Colonic mucosa (tissue), 4 donors: ENCODE data around the gene HNRNPA1L2. TPM values are rescaled to one million over a fixed set of nuclear protein-coding genes. Genes with fewer than 3 reads are reported as not detected.
"Not testable (repeated sequence)": the region's sequence is repeated elsewhere in the genome, so short reads cannot be mapped to it uniquely, and the experiment has no call there.

Experiments
- DNase-seq: peaks from one replicate; pipeline ENCODE4 v3.0.0-alpha.2; 2020
- H3K27ac ChIP-seq: fragments of 200-600 bp; one replicate; pipeline ENCODE4 v1.8.0; 2021
- H3K27me3 ChIP-seq: fragments of 200-600 bp; one replicate; pipeline ENCODE4 v1.8.0; 2021
- H3K36me3 ChIP-seq: fragments of 200-600 bp; one replicate; pipeline ENCODE4 v1.8.0; 2021
- H3K4me1 ChIP-seq: fragments of 200-600 bp; one replicate; pipeline ENCODE4 v1.8.0; 2021; ENCODE audit warnings: mild to moderate bottlenecking
- H3K4me3 ChIP-seq: fragments of 200-600 bp; one replicate; pipeline ENCODE4 v1.8.0; 2021
- H3K9ac ChIP-seq, 2 donors: one replicate each; pipeline ENCODE4 v1.7.0; 2013; ENCODE audit warnings: control low read depth in 2 of 2, low read depth in 2 of 2, low read length in 2 of 2
- H3K9me3 ChIP-seq: fragments of 200-600 bp; one replicate; pipeline ENCODE4 v1.8.0; 2021
- CTCF ChIP-seq: fragments of 200-600 bp; IDR thresholded peaks from one replicate; pipeline ENCODE4 v1.8.0; 2022; ENCODE audit warnings: antibody characterized with exemption, mild to moderate bottlenecking
- intact Hi-C: fragments of 100-400 bp; cut with DNase I; formaldehyde crosslinking; loops from one replicate; pipeline ENCODE4 v1.14.1; 2022
- total RNA-seq, 2 donors: library from RNA; stranded (reverse); fragmentation: NEBNext Ultra II Directional in 1 of 2; extraction: Animal tissue kit (Norgen Biotek cat#: 25700) in 1 of 2; gene quantifications; one replicate each; pipeline ENCODE4 v1.2.1, GENCODE V29; 2021
- donor health status: healthy.
- donor health status: DM: no; HTN: no; CAD: no.
- donor health status: DM: no; HTN: no; CAD: no.

Gene HNRNPA1L2
- total RNA-seq, 2 donors from 2014 or later: 2.5 to 2.7 TPM

- Histone ChIP-seq H3K9ac (no peak overlapping the region), H3K27me3 (no peaks in the 10 kb centered on the region), H3K4me1 (no peaks in the 10 kb centered on the region), H3K27ac (no peak overlapping the region), H3K9me3 (no peaks in the 10 kb centered on the region), H3K4me3 (no peak overlapping the region), H3K36me3 (no peaks in the 10 kb centered on the region)
- no peak for TF ChIP-seq CTCF
- DNase-seq: no peak
- intact Hi-C loops: loop anchor here (10.0 kb wide), 1 partner anchor 230 kb away; the partner anchor contains the start of gene PCDH8
Observed at GRCh38 chr13:52615134-52615801, 27.0 kb upstream of the HNRNPA1L2 start.

- intact Hi-C loops: loop anchor here (10.0 kb wide), 1 partner anchor 229 kb away; the partner anchor contains the start of gene PCDH8
Observed at GRCh38 chr13:52615812-52616211, 26.4 kb upstream of the HNRNPA1L2 start.

GRCh38 chr13:52617070-52618060 lies 24.9 kb upstream of the HNRNPA1L2 start:
- peak overlapping the region; percentile 65 to 84 for H3K9ac ChIP-seq
- intact Hi-C loops: loop anchor here (10.0 kb wide), 1 partner anchor 227 kb away; the partner anchor contains the start of gene PCDH8
- no peaks in the 10 kb centered on the region for H3K4me1 ChIP-seq

More at GRCh38 chr13:52615812-52616211, 26.4 kb upstream of the HNRNPA1L2 start:
- Histone ChIP-seq H3K9me3 (no peaks in the 10 kb centered on the region), H3K4me3 (no peak overlapping the region), H3K27me3 (no peaks in the 10 kb centered on the region), H3K27ac (no peak overlapping the region), H3K4me1 (no peaks in the 10 kb centered on the region), H3K9ac (no peak overlapping the region), H3K36me3 (no peaks in the 10 kb centered on the region)
- no peak for DNase-seq
- TF ChIP-seq CTCF: no peak

GRCh38 chr13:52631083-52631690 lies 11.0 kb upstream of the HNRNPA1L2 start:
- H3K27ac ChIP-seq: peak overlapping the region; percentile 11
- H3K9ac ChIP-seq, intact Hi-C loops, H3K4me1 ChIP-seq, H3K4me3 ChIP-seq, DNase-seq, H3K27me3 ChIP-seq, H3K9me3 ChIP-seq, H3K36me3 ChIP-seq: not testable (repeated sequence)

More at GRCh38 chr13:52617070-52618060, 24.9 kb upstream of the HNRNPA1L2 start:
- H3K4me3 ChIP-seq: peak overlapping the region; percentile 71
- H3K27me3 ChIP-seq: no peaks in the 10 kb centered on the region
- peak; percentile 78 for DNase-seq
- no peaks in the 10 kb centered on the region for H3K36me3 ChIP-seq
- no peaks in the 10 kb centered on the region for H3K9me3 ChIP-seq
- H3K27ac ChIP-seq: peak overlapping the region; percentile 62
- no peak for TF ChIP-seq CTCF

GRCh38 chr13:52638666-52639328 lies 3.4 kb upstream of the HNRNPA1L2 start:
- Histone ChIP-seq H3K36me3 (no peaks in the 10 kb centered on the region), H3K9ac (no peak overlapping the region), H3K9me3 (no peaks in the 10 kb centered on the region), H3K4me1 (no peaks in the 10 kb centered on the region), H3K4me3 (no peak overlapping the region), H3K27ac (no peak overlapping the region), H3K27me3 (no peaks in the 10 kb centered on the region)
- TF ChIP-seq CTCF: no peak
- DNase-seq: no peak
- intact Hi-C loops: no loop called here
